Measurements from ENCODE around the gene RASA2.

The RASA2 gene

DNA sequence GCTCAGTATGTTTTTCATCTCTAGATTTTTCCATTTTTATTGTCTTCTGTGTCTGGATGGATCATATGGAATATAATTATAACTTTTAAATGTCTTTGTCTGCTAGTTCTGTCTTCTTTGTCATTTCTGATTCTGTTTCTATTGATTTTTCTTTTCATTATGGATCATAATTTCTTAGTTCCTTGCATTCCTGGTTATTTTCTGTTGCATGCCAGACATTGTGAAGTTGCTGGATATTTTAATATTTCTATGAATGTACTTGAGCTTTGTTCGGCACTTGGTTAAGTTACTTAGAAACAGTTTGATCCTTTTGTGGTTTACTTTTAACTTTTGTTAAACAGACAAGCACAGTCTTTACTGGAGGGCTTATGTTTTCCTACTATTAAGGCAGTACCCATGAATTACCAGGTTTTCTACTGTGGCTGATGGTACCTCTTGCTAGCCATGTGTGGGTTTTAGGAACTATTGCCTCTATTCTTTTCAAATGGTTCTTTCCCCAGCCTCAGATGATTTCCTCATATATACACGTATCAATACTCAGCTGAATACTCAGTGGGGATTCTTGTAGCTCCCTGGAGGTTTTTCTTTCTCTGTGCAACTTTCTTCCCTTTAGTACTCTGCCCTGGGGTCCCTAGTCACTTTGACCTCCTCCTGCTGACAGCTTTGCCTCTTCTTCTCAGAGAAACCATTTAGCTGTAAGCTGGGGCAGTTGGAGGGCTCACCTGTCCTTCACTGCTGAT is 64.3 kb downstream of the RASA2 start:
- H3K4me3 Mint-ChIP-seq: peak overlapping the region; percentile 12
- ATAC-seq (replicated peaks; ENCODE audit: extremely low read depth, poor library complexity, severe bottlenecking): no peak

GRCh38 chr3:141552440-141552991 is 65.7 kb downstream of the RASA2 start:
- H3K36me3 Mint-ChIP-seq (ENCODE audit: insufficient read depth): peaks cover 15% of the 10 kb centered on the region
- H3K9me3 Mint-ChIP-seq: no peaks in the 10 kb centered on the region
- no peak for DNase-seq (ENCODE audit: low spot score in 2 of 2)
- ATAC-seq (replicated peaks; ENCODE audit: extremely low read depth, poor library complexity, severe bottlenecking): no peak
- H3K27me3 Mint-ChIP-seq: no peaks in the 10 kb centered on the region
- peak overlapping the region; percentile 20 for H3K27ac Mint-ChIP-seq (ENCODE audit: low read depth)
- H3K4me3 Mint-ChIP-seq: peak overlapping the region; percentile 17
- H3K4me1 Mint-ChIP-seq: peaks cover 49% of the 10 kb centered on the region

More for the DNA sequence above, 64.3 kb downstream of the RASA2 start:
- no peak for DNase-seq (ENCODE audit: low spot score in 2 of 2)
- peaks cover 58% of the 10 kb centered on the region for H3K4me1 Mint-ChIP-seq
- no peaks in the 10 kb centered on the region for H3K9me3 Mint-ChIP-seq
- H3K36me3 Mint-ChIP-seq (ENCODE audit: insufficient read depth): peaks cover 21% of the 10 kb centered on the region
- no peaks in the 10 kb centered on the region for H3K27me3 Mint-ChIP-seq
- H3K27ac Mint-ChIP-seq (ENCODE audit: low read depth): peak overlapping the region; percentile 41

- peaks cover 12% of the 10 kb centered on the region for H3K36me3 Mint-ChIP-seq (ENCODE audit: insufficient read depth)
- ATAC-seq (replicated peaks; ENCODE audit: extremely low read depth, poor library complexity, severe bottlenecking) (peak; percentile 94), DNase-seq (ENCODE audit: low spot score in 2 of 2) (peak in 1 of 2 donors; percentile 35)
- H3K4me1 Mint-ChIP-seq: peaks cover 43% of the 10 kb centered on the region
- H3K9me3 Mint-ChIP-seq: no peaks in the 10 kb centered on the region
- H3K27ac Mint-ChIP-seq (ENCODE audit: low read depth): peak overlapping the region; percentile 20
- peak overlapping the region; percentile 17 for H3K4me3 Mint-ChIP-seq
- no peaks in the 10 kb centered on the region for H3K27me3 Mint-ChIP-seq
Observed at GRCh38 chr3:141553055-141553454, 66.2 kb downstream of the RASA2 start.

DNA sequence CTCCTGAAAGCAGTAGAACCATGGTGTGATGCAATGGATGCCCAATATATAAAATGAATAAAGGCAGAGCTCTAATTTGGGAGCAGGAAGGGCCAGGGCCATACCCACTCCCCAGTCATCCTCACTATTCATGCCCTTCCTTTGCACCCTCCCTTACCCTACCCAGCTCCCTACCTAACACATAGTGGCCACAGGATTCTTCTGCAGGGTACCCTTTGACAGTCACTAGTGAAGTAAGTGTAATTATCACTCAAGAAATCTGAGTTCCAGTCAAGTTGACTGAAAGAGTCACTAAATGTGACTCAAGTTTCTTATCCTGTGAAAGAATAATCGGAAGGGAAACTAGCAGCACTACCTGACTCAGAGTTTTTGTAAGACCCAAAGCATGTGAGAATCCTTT is 69.2 kb downstream of the RASA2 start:
- Mint-ChIP-seq H3K27me3 (no peaks in the 10 kb centered on the region), H3K36me3 (ENCODE audit: insufficient read depth) (peaks cover 21% of the 10 kb centered on the region), H3K4me3 (no peak overlapping the region), H3K9me3 (no peaks in the 10 kb centered on the region), H3K27ac (ENCODE audit: low read depth) (no peak overlapping the region), H3K4me1 (peaks cover 17% of the 10 kb centered on the region)
- DNase-seq (ENCODE audit: low spot score in 2 of 2): no peak
- ATAC-seq (replicated peaks; ENCODE audit: extremely low read depth, poor library complexity, severe bottlenecking): no peak

DNA sequence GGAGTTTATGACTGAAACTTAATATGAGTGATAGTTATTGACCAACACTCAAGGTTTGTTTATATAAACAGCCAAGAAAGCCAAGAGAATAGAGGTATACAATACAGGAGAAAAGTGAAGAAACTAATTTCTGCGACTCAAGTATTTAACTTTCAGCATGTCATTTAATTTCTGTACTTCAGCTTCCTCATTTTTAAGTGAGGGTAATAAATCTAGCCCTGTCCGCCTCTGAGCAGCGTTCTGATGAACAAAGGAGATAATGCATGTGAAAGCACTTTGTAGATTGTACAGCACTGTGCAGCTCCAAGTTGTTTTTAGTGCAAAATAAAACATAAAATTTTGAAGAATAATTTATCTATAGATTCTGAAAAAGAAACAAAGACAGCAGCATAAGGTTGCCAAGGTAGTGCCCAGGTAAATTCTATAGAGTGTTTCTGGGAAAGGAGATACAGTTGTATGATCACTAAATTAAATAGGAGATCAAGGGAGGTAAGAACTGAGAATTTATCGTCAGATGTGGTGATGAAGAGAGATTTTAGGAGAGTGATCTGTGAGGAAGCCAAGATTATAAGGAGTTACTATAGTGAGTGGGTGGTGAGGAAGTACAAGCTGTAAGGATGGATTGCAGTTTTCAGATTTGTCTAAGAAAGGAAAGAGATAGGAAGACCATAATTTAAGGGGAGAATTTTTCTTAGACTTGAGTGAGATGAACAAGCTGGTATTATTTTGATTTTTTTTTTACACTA is 71.3 kb downstream of the RASA2 start:
- no peak for DNase-seq (ENCODE audit: low spot score in 2 of 2)
- no peak for ATAC-seq (replicated peaks; ENCODE audit: extremely low read depth, poor library complexity, severe bottlenecking)
- peaks cover 27% of the 10 kb centered on the region for H3K36me3 Mint-ChIP-seq (ENCODE audit: insufficient read depth)
- no peaks in the 10 kb centered on the region for H3K4me1 Mint-ChIP-seq
- no peak overlapping the region for H3K27ac Mint-ChIP-seq (ENCODE audit: low read depth)
- H3K27me3 Mint-ChIP-seq: no peaks in the 10 kb centered on the region
- H3K9me3 Mint-ChIP-seq: no peaks in the 10 kb centered on the region
- no peak overlapping the region for H3K4me3 Mint-ChIP-seq

DNA sequence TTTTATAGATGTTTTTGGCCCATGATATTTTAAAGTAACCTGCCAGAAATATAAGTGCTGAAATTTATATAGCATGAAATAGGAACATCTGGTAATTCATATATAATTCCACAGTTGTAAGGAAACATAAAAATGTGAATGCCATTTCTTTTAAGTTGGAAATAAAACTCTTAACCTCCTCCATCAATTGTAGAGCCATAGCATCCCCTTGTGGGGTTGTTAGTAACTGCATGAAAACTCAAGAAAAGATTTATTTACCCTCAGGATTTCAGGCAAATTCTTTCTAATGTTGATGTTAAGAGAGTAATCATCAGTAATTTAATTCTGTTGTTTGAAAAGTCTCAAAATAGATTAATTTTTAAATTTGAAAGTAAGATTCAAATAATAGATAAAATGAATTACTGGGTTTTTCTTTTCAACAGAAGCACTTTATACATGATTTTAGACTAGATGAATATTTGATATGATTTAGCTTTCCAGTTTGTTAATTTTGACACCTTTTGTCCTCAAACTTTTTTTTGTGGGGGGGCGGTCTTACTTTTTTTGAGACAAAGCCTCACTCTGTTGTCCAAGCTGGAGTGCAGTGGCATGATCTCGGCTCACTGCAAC is 74.7 kb downstream of the RASA2 start:
- ATAC-seq (replicated peaks; ENCODE audit: extremely low read depth, poor library complexity, severe bottlenecking): no peak

GRCh38 chr3:141564241-141564640 is 77.4 kb downstream of the RASA2 start:
- Mint-ChIP-seq H3K27ac (ENCODE audit: low read depth) (no peak overlapping the region), H3K36me3 (ENCODE audit: insufficient read depth) (peaks cover 21% of the 10 kb centered on the region), H3K9me3 (no peaks in the 10 kb centered on the region), H3K4me3 (no peak overlapping the region), H3K27me3 (no peaks in the 10 kb centered on the region), H3K4me1 (peaks cover 19% of the 10 kb centered on the region)
- ATAC-seq (replicated peaks; ENCODE audit: extremely low read depth, poor library complexity, severe bottlenecking): no peak
- DNase-seq (ENCODE audit: low spot score in 2 of 2): no peak

More for the DNA sequence above, 74.7 kb downstream of the RASA2 start:
- no peaks in the 10 kb centered on the region for H3K9me3 Mint-ChIP-seq
- H3K27ac Mint-ChIP-seq (ENCODE audit: low read depth): no peak overlapping the region
- H3K36me3 Mint-ChIP-seq (ENCODE audit: insufficient read depth): peaks cover 26% of the 10 kb centered on the region
- peak in 1 of 2 donors; percentile 49 for DNase-seq (ENCODE audit: low spot score in 2 of 2)
- peaks cover 19% of the 10 kb centered on the region for H3K4me1 Mint-ChIP-seq
- H3K27me3 Mint-ChIP-seq: no peaks in the 10 kb centered on the region
- no peak overlapping the region for H3K4me3 Mint-ChIP-seq

- H3K36me3 Mint-ChIP-seq (ENCODE audit: insufficient read depth): peaks cover 33% of the 10 kb centered on the region
- ATAC-seq (replicated peaks; ENCODE audit: extremely low read depth, poor library complexity, severe bottlenecking): no peak
- H3K27ac Mint-ChIP-seq (ENCODE audit: low read depth): no peak overlapping the region
Observed at GRCh38 chr3:141570068-141570467, 83.2 kb downstream of the RASA2 start.

GRCh38 chr3:141575879-141576743 is 89.3 kb downstream of the RASA2 start:
- no peaks in the 10 kb centered on the region for H3K27me3 Mint-ChIP-seq
- peak overlapping the region; percentile 66 for H3K27ac Mint-ChIP-seq (ENCODE audit: low read depth)
- no peaks in the 10 kb centered on the region for H3K9me3 Mint-ChIP-seq
- peaks cover 44% of the 10 kb centered on the region for H3K36me3 Mint-ChIP-seq (ENCODE audit: insufficient read depth)
- ATAC-seq (replicated peaks; ENCODE audit: extremely low read depth, poor library complexity, severe bottlenecking): peak; percentile 64
- H3K4me1 Mint-ChIP-seq: peaks cover 15% of the 10 kb centered on the region
- DNase-seq (ENCODE audit: low spot score in 2 of 2): no peak
- H3K4me3 Mint-ChIP-seq: peak overlapping the region; percentile 39

More at GRCh38 chr3:141570068-141570467, 83.2 kb downstream of the RASA2 start:
- DNase-seq (ENCODE audit: low spot score in 2 of 2): no peak
- no peak overlapping the region for H3K4me3 Mint-ChIP-seq
- no peaks in the 10 kb centered on the region for H3K9me3 Mint-ChIP-seq
- H3K4me1 Mint-ChIP-seq: peaks cover 16% of the 10 kb centered on the region
- H3K27me3 Mint-ChIP-seq: no peaks in the 10 kb centered on the region

- H3K36me3 Mint-ChIP-seq (ENCODE audit: insufficient read depth): peaks cover 47% of the 10 kb centered on the region
- ATAC-seq (replicated peaks; ENCODE audit: extremely low read depth, poor library complexity, severe bottlenecking): no peak
- no peak for DNase-seq (ENCODE audit: low spot score in 2 of 2)
- H3K27me3 Mint-ChIP-seq: no peaks in the 10 kb centered on the region
- H3K9me3 Mint-ChIP-seq: no peaks in the 10 kb centered on the region
- H3K4me3 Mint-ChIP-seq: peak overlapping the region; percentile 39
- H3K27ac Mint-ChIP-seq (ENCODE audit: low read depth): peak overlapping the region; percentile 66
- H3K4me1 Mint-ChIP-seq: peaks cover 15% of the 10 kb centered on the region
Observed at GRCh38 chr3:141576744-141577052, 89.9 kb downstream of the RASA2 start.

GRCh38 chr3:141578202-141578973 is 91.6 kb downstream of the RASA2 start:
- Mint-ChIP-seq H3K27ac (ENCODE audit: low read depth) (no peak overlapping the region), H3K27me3 (no peaks in the 10 kb centered on the region), H3K4me1 (peaks cover 15% of the 10 kb centered on the region), H3K9me3 (no peaks in the 10 kb centered on the region), H3K4me3 (no peak overlapping the region), H3K36me3 (ENCODE audit: insufficient read depth) (peaks cover 49% of the 10 kb centered on the region)
- ATAC-seq (replicated peaks; ENCODE audit: extremely low read depth, poor library complexity, severe bottlenecking): no peak
- no peak for DNase-seq (ENCODE audit: low spot score in 2 of 2)

Measured in central memory CD8-positive, alpha-beta T cell (primary cell).